ENCODE results near the gene ENDOV.

The ENDOV gene

DNA sequence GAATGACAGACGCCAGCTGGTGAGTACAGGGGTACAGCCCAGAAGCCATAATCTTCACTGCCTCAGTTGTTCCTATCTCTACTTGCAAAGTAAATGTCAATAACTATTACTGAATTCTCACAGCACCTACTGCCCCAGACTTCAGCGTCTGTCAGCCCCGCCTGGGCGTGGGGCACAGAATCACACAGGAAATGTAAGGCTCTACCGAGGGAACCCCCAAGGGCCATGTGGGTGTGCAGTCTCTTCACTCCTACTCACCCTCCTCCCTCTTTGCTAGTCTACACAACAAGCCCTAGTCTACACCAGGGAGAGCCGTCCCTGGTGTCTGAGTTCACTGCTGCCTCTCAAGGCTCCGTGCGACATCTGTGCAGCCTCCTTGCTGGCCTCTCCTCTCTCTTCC lies 57.0 kb downstream of the ENDOV start:
- no peak for DNase-seq

GRCh38 chr17:80472996-80473395 lies 58.0 kb downstream of the ENDOV start:
- DNase-seq = no peak

DNA sequence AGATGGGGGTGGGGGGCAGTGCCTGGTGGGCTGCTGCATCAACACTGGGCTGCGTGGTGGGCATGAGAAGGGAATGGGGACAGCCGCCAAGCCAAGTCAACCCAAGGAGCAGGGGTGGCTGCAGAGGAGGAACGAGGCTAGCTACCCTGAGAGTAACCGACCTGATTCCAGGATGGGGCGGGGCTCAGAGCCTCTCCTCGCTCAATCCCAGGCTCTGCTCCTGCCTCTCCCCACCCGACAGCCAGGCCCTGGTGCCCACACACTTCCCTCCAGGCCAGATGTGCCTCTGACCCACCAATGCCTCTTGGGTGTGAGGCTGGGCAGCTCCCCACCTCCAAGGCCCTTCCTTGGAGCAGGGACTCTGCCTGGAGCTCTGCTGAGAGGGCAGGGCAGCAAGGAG lies 58.7 kb downstream of the ENDOV start:
- no peak for DNase-seq

DNA sequence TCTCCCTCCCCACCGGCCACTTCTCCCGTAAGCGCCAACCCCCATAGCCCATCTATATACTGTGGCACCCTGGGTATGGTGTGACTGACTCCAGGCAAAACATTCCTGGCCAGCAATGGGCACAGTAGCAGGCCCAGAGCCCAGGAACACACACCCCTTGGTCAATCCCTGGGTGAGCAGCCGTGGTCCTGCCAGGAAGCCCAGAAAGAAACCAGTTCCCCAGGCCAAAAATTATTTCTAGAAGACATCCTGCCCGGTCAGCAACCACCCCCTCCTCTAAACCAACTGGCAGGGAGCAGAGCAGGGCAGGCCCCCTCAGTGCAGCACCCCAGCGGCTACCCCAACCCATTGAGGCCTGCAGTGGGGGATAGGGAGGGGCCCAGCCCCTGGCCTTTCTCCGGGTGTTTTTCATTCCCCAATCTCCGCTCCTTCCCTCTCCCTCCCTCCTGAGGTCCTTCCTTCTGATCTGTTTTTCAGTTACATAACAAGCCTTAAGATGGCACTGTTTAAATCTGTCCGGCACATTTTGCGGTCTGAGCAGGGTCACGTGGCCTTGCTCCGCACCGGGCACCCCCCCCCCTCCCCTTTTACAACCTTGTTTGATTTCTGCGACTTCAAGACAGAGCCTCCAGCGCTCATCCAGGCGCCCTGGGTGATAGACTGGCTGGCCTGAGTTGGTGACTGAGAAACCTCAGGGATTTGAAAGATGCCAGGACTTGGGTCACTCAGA lies 59.4 kb downstream of the ENDOV start:
- peak; percentile 42 for DNase-seq

GRCh38 chr17:80474961-80475909 lies 60.3 kb downstream of the ENDOV start:
- no peak for DNase-seq

DNA sequence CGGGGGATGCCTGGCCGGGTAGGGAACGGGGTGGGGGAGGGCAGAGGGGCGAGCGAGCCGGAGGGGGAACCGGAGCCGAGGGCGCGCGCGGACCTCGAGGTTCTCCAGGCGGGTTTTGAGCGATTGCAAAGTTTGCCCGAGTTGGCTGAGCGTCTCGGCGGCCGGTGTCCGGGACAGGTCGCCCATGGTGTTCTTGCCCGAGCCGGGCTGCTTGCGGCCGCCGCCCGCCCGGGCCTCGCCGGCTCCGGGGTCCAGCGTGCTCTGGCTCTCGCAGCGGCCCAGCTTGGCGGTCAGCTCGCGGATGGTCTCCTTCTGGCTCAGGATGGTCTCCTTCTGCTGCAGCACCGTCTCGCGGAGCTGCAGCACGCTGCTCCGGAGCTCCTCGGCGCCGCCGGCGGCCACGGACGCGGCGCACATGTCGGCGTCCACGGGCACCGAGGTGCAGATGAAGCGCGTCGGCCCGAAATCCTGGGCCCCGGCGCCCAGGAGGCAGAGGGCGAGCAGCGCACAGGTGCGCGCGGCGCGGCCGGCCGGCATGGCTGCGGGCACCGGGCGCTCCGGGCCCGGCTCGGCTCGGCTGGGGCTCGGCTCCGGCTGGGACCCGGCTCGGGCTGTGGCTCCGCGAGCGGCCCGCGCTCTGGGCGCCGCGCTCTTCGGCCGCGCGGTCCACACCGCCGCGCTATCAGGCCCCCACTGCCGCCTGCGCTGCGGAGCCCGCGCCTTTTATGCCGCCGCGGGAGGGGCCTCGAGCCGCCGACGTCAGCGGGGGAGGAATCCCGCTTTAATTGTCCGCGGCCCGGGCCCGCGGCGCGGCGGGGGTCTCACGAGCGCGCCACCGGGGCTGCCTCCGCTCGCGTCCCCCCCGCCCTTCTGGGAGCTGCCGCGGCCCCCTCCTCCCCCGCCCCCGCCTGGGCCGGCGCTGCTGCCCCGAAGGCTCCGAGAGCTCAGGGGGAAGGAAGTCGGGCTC lies 61.2 kb downstream of the ENDOV start, which contains the start of gene NPTX1:
Gene NPTX1 (minus strand): TSS at position 698 of the 967 bp plus-strand sequence. CDS start 161 bp downstream, at position 537.
- no peak for DNase-seq

GRCh38 chr17:80476877-80477646 lies 62.1 kb downstream of the ENDOV start:
- peak; percentile 20 for DNase-seq

DNA sequence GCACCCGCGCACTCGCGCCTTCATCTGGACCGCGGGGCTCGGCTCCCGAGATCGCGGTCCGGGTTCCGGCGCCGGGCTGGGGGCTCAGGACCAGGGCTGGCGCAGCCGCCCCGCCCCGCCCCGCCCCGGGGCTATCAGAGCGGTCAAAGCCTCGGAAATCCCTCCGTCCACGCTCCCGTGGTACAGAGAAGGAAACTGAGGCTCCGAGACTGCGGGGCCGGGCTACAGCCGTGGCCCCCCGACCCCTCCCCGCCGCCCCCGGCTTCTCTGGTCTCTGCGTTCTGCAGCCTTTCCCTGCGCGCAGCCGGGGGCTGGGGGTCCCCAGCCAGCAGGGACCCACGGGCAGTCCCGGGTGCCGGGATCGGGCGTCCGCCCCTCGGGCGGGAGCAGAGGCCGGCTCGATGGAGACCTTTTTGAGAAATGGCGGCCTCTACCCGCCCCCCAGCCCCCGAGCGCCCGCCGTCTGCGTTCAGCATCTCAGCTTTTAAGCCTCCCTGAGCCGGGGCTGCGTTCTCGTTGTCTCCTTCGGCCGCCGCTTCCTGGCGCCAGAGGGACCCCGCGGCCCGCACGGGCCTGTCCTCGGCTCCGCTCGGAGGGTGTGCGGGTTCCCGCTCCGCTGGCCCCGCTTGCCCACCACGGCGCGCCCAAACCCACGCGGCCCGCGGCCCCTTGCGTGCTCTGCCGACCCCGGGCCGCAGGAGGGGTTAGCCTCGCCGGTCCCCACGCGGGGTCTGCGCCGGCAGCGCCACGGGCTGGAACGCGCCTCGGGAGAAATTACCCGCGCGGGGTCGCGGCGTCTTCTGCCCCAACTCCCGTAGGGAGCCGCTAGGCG lies 62.9 kb downstream of the ENDOV start:
- peak; percentile 27 for DNase-seq

- no peak for DNase-seq
Observed at GRCh38 chr17:80478487-80479245, 63.7 kb downstream of the ENDOV start.

- no peak for DNase-seq
Observed at GRCh38 chr17:80479246-80479566, 64.2 kb downstream of the ENDOV start.

DNA sequence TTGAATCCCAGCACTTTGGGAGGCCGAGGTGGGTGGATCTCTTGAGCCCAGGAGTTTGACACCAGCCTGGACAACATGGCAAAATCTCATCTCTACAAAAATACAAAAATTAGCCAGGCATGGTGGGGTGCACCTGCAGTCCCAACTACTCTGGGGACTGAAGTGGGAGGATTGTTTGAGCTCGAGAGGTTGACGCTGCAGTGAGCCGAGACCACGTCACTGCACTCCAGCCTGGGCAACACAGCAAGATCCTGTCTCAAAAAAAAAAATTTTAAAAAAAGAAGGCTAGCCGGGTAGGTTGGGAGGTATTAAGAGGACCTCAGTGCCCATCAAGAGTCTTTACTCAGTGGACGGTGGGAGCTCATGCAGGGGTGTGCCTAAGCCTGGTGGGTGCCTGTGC lies 65.3 kb downstream of the ENDOV start:
- no peak for DNase-seq

DNA sequence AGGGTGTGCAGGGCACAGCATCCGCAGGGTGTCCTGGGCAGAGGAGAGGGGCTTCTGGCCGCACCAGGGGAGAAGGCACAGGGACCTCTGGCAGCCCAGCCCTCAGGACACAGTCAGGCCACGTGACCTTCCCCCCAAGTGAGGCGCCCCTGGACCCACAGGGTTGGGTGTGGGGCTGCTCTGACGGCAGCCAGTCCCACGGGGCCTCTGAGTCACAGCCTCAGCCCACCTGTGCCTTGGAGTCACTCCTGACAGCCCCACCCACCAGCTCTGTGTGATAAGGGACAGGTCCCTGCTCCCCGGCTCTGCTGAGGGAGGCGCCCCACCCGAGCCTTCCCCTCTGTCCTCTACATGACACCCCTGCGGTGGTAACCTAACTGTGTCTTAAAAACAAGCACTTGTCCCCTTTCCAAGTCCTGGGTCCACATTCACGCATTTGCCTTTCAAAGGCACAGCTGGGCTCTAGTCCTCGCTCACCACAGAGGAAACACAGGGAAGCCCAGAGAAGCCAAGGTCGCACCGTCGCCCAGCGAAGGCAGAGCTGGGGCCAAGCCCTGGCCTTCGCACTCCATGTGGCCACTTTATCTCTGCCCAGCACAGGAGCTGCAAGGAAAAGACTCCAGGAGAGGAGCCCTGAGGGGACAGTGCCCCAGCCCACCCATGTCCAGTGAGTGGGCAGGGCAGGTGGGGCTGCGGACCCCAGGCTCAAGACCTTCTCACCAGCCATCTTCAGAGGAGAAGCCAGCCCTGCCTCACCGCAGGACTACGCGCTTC lies 66.5 kb downstream of the ENDOV start:
- DNase-seq = no peak

DNA sequence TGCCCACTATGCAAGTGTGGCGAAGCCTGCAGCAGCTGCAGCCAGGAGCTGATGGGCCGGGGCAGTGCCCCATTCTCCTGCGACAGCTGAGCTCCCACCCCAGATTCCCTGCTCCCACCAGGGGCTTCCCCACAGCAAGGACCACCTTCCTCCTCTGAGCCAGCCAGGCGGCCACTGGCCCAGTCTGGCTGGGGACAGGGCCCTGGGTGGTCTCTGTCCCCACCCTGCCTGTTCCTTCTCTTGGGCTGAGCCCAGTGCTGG lies 67.0 kb downstream of the ENDOV start:
- DNase-seq = no peak

GRCh38 chr17:80482555-80483308 lies 67.8 kb downstream of the ENDOV start:
- no peak for DNase-seq

DNA sequence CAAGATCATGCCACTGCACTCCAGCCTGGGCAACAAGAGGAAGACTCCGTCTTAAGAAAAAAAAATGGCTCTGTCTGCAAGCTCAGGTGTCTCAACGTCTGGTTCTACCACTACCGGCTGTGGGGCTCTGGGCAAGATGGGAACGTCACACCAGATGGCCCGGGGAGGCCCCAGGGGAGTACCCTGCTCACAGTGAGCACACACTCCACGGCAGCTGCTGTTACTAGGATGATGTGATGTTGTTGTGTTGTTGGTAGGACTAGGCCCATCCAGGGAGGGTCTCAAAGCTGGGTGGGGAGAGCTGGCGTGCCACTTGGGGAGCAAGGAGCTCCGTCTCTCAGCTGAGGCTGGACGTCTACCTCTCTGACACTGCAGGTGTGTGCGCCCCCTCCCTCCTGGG lies 70.9 kb downstream of the ENDOV start:
- DNase-seq = peak; percentile 51

- DNase-seq = no peak
Observed at GRCh38 chr17:80486692-80487091, 71.7 kb downstream of the ENDOV start.

- no peak for DNase-seq
Observed at GRCh38 chr17:80487511-80487910, 72.5 kb downstream of the ENDOV start.

Measured in DMS153 (cell line).